MM.1S (cell line): ENCODE results near the gene NFATC3.

ENCODE experiments used
- DNase-seq: peaks from one replicate; pipeline ENCODE4 v3.0.0-alpha.2; 2015
- H2AFZ ChIP-seq: fragments of 300-600 bp; sonication (generic); 2 replicates; pipeline ENCODE4 v1.6.0; 2016; ENCODE audit warnings: antibody characterized with exemption, low read length
- H3F3A ChIP-seq: fragments of 300-600 bp; sonication (generic); 2 replicates; pipeline ENCODE4 v1.6.1; 2016; ENCODE audit warnings: mild to moderate bottlenecking, antibody characterized with exemption, low read length, moderate library complexity, mixed read lengths; ENCODE audit not compliant: insufficient read depth
- H3K27ac ChIP-seq: fragments of 300-600 bp; sonication (generic); 2 replicates; pipeline ENCODE4 v1.5.1; 2016; ENCODE audit warnings: mild to moderate bottlenecking, low read length
- H3K27me3 ChIP-seq: fragments of 300-600 bp; sonication (generic); replicated peaks from 2 replicates; pipeline ENCODE4 v1.6.0; 2016; ENCODE audit warnings: low read length; ENCODE audit not compliant: insufficient read depth
- H3K36me3 ChIP-seq: fragments of 300-600 bp; sonication (generic); replicated peaks from 2 replicates; pipeline ENCODE4 v1.6.1; 2016; ENCODE audit warnings: mild to moderate bottlenecking, low read length, mixed read lengths; ENCODE audit not compliant: insufficient read depth
- H3K4me1 ChIP-seq: fragments of 300-600 bp; sonication (generic); 2 replicates; pipeline ENCODE4 v1.6.1; 2016; ENCODE audit warnings: low read length, mixed read lengths
- H3K4me2 ChIP-seq: fragments of 300-600 bp; sonication (generic); 2 replicates; pipeline ENCODE4 v1.6.0; 2016; ENCODE audit warnings: low read depth, low read length
- H3K4me3 ChIP-seq: fragments of 300-600 bp; sonication (generic); 2 replicates; pipeline ENCODE4 v1.5.1; 2016; ENCODE audit warnings: low read length, mixed read lengths
- H3K79me2 ChIP-seq: fragments of 300-600 bp; sonication (generic); 2 replicates; pipeline ENCODE4 v1.6.1; 2016; ENCODE audit warnings: mixed run types, low read length, mixed read lengths
- H3K9ac ChIP-seq: fragments of 300-600 bp; sonication (generic); 2 replicates; pipeline ENCODE4 v1.6.1; 2016; ENCODE audit warnings: low read length, mixed read lengths
- H3K9me2 ChIP-seq: fragments of 300-600 bp; sonication (generic); replicated peaks from 2 replicates; pipeline ENCODE4 v1.6.1; 2016; ENCODE audit warnings: mild to moderate bottlenecking, low read length, mixed read lengths; ENCODE audit not compliant: insufficient read depth
- H3K9me3 ChIP-seq: fragments of 300-600 bp; sonication (generic); replicated peaks from 2 replicates; pipeline ENCODE4 v1.6.1; 2016; ENCODE audit warnings: mild to moderate bottlenecking, low read length, mixed read lengths; ENCODE audit not compliant: insufficient read depth
- H4K20me1 ChIP-seq: fragments of 300-600 bp; sonication (generic); 2 replicates; pipeline ENCODE4 v1.6.1; 2016; ENCODE audit warnings: mild to moderate bottlenecking, low read length, moderate library complexity, mixed read lengths; ENCODE audit not compliant: insufficient read depth
- EZH2 ChIP-seq: fragments of 300-600 bp; sonication (generic); optimal IDR thresholded peaks from 2 replicates; pipeline ENCODE3; 2017; ENCODE audit warnings: low read depth, mild to moderate bottlenecking, antibody characterized with exemption, low read length, mixed read lengths
- EZH2phosphoT487 ChIP-seq: fragments of 300-600 bp; sonication (generic); IDR thresholded peaks from 2 replicates; pipeline ENCODE4 v1.6.1; 2018; ENCODE audit warnings: antibody characterized with exemption, low read length
- TF ChIP-seq, protein P1 (sequence below): fragments of 300-600 bp; sonication (generic); IDR thresholded peaks from 2 replicates; pipeline ENCODE4 v1.5.1; 2016; ENCODE audit warnings: antibody characterized with exemption, low read length, mixed read lengths

Gene NFATC3

DNA sequence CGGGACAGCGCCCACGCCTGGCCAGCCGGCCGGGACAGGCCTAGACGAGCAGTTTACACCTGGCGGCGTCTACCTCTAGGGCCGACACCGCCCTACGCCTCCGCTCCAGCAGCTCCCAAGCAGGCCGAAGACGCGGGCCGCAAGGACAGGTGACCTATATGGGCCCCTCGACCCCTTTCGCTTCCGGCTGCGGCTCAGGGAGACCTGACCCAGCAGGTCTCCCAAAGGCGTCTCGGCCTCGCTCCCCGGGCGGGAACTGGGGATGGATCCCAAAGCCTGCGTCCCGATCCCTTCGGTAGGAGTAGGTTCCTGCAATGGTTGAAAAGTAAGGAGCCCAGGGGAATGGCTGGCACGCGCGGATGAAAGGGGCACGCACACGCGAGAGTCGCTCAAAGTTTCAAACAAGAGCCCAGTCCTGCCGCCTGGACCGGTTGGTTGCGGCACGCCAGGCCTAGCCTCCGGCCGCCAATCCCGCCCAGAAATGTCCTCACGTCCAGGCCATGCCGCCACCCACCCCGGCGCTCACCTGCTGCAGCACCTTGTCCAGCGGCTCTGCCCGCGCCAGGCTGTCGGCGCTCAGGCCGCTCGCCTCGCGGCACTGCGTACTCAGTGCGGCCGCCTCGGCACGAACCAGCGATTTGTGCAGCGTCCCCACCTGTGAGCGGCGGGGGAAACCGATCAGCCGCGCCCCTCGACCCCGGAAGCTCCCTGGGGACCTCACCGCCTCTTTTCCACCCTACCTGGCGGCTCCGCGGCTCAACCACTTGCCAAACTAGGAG lies 150.1 kb downstream of the NFATC3 start:
- Histone ChIP-seq H3K9ac (no peak overlapping the region), H3K4me1 (peaks cover 17% of the 10 kb centered on the region), H3K9me3 (no peaks in the 10 kb centered on the region), H3K4me3 (no peak overlapping the region), H3K4me2 (no peak overlapping the region), H3F3A (peaks cover 9% of the 10 kb centered on the region), H3K27me3 (no peaks in the 10 kb centered on the region), H4K20me1 (no peaks in the 10 kb centered on the region), H2AFZ (no peak overlapping the region), H3K36me3 (no peaks in the 10 kb centered on the region), H3K27ac (no peak overlapping the region), H3K79me2 (no peaks in the 10 kb centered on the region), H3K9me2 (no peaks in the 10 kb centered on the region)
- no peak for TF ChIP-seq EZH2phosphoT487
- no peak for TF ChIP-seq EZH2
- TF ChIP-seq, protein P1, sequence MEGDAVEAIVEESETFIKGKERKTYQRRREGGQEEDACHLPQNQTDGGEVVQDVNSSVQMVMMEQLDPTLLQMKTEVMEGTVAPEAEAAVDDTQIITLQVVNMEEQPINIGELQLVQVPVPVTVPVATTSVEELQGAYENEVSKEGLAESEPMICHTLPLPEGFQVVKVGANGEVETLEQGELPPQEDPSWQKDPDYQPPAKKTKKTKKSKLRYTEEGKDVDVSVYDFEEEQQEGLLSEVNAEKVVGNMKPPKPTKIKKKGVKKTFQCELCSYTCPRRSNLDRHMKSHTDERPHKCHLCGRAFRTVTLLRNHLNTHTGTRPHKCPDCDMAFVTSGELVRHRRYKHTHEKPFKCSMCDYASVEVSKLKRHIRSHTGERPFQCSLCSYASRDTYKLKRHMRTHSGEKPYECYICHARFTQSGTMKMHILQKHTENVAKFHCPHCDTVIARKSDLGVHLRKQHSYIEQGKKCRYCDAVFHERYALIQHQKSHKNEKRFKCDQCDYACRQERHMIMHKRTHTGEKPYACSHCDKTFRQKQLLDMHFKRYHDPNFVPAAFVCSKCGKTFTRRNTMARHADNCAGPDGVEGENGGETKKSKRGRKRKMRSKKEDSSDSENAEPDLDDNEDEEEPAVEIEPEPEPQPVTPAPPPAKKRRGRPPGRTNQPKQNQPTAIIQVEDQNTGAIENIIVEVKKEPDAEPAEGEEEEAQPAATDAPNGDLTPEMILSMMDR, result no peak
- DNase-seq, result no peak

DNA sequence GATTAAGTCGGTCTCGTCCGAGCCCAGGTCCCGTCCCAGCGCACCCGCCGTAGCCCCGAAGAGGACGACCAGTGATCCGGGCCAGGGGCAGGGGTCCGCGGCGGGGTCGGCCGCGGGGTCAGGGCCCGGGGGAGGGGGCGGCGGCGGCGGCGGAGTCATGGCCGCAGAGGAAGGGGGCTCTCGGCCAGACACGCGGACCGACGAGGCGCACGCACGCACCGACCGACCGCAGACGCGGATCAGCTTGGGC lies 150.6 kb downstream of the NFATC3 start, which contains the start of gene ESRP2:
Gene ESRP2, minus strand, starts transcription at position 241 of the 250 bp plus-strand sequence. Its CDS starts 82 bp downstream, at position 159.
- Histone ChIP-seq H4K20me1 (no peaks in the 10 kb centered on the region), H3K36me3 (no peaks in the 10 kb centered on the region), H3K79me2 (no peaks in the 10 kb centered on the region), H3K9me3 (no peaks in the 10 kb centered on the region), H3K4me1 (peaks cover 17% of the 10 kb centered on the region), H3K9ac (peak within 1 kb of the TSS; percentile 63), H3K27me3 (no peaks in the 10 kb centered on the region), H3F3A (peaks cover 9% of the 10 kb centered on the region), H3K4me2 (peak within 1 kb of the TSS; percentile 98), H3K9me2 (no peaks in the 10 kb centered on the region), H3K27ac (peak within 1 kb of the TSS; percentile 45; the same call in 1 of the 2 replicates), H2AFZ (peak within 1 kb of the TSS; percentile 90), H3K4me3 (peak within 1 kb of the TSS; percentile 66)
- no peak for TF ChIP-seq EZH2phosphoT487
- TF ChIP-seq EZH2, result no peak
- TF ChIP-seq, protein P1, result no peak
- no peak for DNase-seq

DNA sequence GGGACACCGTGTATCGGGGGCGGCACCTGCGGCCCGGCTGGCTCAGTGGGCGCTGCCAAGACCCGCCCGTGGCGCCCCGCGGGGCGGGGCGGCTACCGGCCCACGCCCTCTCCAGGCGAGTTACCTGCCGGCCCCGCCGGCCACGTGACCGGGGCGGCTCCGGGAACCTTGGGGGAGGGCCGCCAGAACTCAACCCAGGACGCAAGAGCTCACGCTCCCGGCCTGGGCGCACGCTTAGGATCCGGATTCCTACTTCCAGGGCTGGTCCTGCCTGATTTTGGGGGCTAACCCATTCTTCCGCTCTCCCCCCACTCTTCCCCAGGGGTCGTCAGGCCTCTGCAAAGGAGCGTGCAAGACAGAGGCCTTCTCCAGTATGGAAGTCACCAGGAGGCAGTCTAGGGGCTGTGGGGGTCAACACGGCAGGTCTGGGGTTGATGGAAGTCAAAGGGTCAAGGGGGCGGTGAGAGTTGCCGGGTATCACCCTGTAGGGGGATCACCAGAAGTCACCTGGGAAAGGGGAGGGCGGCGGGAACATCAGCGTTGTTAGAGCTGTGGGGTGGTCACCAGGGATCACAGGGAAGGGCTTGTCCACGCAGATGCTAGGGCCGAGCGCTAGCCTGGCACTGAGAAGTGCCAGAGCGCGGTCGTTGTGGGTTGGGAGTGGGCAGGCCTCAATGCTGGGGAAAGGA lies 151.1 kb downstream of the NFATC3 start:
- H3K4me2 ChIP-seq, result peak overlapping the region; percentile 98
- TF ChIP-seq EZH2 (no peak), EZH2phosphoT487 (no peak)
- TF ChIP-seq, protein P1, result no peak
- peak overlapping the region; percentile 66 for H3K4me3 ChIP-seq
- no peaks in the 10 kb centered on the region for H3K9me3 ChIP-seq
- no peaks in the 10 kb centered on the region for H3K27me3 ChIP-seq
- no peak for DNase-seq
- H3K27ac ChIP-seq, result no peak overlapping the region
- no peaks in the 10 kb centered on the region for H3K79me2 ChIP-seq
- H3F3A ChIP-seq, result peaks cover 9% of the 10 kb centered on the region
- H3K9me2 ChIP-seq, result no peaks in the 10 kb centered on the region
- H3K4me1 ChIP-seq, result peaks cover 17% of the 10 kb centered on the region
- no peaks in the 10 kb centered on the region for H4K20me1 ChIP-seq
- H3K36me3 ChIP-seq, result no peaks in the 10 kb centered on the region
- peak overlapping the region; percentile 63 for H3K9ac ChIP-seq
- peak overlapping the region; percentile 90 for H2AFZ ChIP-seq
